Cardiac fibroblast (primary cell): ENCODE data around the gene AP5S1.

Experiments
- DNase-seq, 2 donors: peaks; one replicate each; pipeline versions ENCODE4 v3.0.0 to v3.0.0-alpha.2; 2010; ENCODE audit warnings: low read depth in 2 of 2
- H3K4me3 ChIP-seq, 2 donors: replicated peaks in 1 of 2; 1 replicate in 1 of 2; 2 replicates in 1 of 2; pipeline ENCODE4 v1.5.1; 2011; ENCODE audit warnings: low read depth in 2 of 2, low read length in 2 of 2, mild to moderate bottlenecking in 2 of 2, moderate library complexity in 1 of 2
- CTCF ChIP-seq: IDR thresholded peaks from one replicate; pipeline ENCODE4 v1.5.1; 2011; ENCODE audit warnings: low read depth, mild to moderate bottlenecking, low read length, inconsistent platforms

AP5S1 gene

GRCh38 chr20:3798908-3799248, 21.5 kb upstream of the AP5S1 start:
- H3K4me3 ChIP-seq: peak overlapping the region in 1 of 2 donors; percentile 83
- no peak for DNase-seq
- no peak for TF ChIP-seq CTCF

DNA sequence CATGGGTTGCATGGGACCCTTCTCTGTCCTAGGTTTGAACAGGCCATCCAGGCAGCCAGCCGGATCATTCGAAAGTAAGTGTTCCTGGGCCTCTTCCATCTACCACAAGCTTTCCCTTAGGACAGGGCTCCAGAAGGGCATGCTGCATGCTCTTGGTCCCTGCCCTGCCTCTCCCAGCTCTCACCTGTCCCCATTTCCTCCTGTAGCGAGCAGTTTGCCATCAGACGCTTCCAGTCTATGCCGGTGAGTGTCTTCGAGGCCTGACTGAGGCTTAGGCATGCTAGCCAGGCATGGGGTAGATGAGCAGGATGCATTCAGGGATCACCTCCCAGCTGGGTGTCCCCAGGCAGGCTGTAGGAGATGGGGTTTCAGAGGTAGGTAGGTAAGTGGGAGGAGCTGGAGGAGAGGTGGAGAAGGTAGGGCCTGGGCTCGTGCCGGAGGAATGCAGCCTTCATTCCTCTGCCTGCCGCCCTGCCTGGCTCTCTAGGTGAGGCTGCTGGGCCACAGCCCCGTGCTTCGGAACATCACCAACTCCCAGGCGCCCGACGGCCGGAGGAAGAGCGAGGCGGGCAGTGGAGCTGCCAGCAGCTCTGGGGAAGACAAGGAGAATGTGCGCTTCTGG, 20.0 kb upstream of the AP5S1 start:
- no peak for DNase-seq
- TF ChIP-seq CTCF: no peak
- no peak overlapping the region for H3K4me3 ChIP-seq

GRCh38 chr20:3800878-3801260, 19.5 kb upstream of the AP5S1 start:
- H3K4me3 ChIP-seq: no peak overlapping the region
- no peak for DNase-seq
- TF ChIP-seq CTCF: no peak

DNA sequence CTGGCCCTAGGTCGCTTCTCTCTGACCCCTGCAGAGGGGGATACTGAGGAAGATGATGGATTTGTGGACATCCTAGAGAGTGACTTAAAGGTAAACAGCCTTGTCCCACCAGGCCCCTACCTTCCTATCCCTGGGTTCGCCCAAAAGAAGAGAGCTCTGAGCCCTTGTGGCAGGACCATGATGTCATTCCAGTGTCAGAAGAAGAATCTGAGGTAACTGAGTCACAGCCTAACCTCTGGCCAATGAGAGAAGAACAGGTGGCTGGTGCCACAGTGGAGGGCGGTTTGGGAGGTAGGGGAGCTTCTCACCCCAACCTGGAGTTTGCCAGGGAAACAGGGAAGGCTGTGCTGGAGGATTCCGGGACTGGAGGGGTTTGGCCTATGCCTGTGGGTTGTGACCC, 19.0 kb upstream of the AP5S1 start:
- no peak for TF ChIP-seq CTCF

GRCh38 chr20:3801846-3802245, 18.5 kb upstream of the AP5S1 start:
- no peak for TF ChIP-seq CTCF
- H3K4me3 ChIP-seq: no peak overlapping the region
- DNase-seq: no peak

More for the DNA sequence above, 19.0 kb upstream of the AP5S1 start:
- no peak for DNase-seq
- H3K4me3 ChIP-seq: no peak overlapping the region

GRCh38 chr20:3802524-3803239, 17.7 kb upstream of the AP5S1 start:
- no peak for TF ChIP-seq CTCF
- H3K4me3 ChIP-seq: no peak overlapping the region
- DNase-seq: no peak

DNA sequence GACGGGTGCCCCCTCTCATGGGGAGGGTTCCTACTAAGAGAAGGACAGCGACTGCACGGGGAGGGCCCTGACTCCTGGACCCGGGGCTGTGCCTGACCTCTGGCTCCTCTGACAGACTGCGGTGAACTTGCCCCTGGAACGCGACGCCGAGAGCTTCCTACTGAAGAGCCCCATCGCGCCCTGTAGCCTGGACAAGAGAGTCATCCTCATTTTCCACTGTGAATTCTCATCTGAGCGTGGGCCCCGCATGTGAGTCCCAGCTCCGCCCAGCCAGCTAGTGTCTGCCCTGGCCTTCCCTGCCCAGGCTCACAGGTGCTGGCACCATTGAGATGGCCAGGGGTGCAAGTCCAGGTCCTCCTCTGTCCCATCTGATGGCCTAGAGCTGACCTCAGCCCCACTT, 17.1 kb upstream of the AP5S1 start:
- DNase-seq: no peak
- no peak overlapping the region for H3K4me3 ChIP-seq
- no peak for TF ChIP-seq CTCF
